Measurements from ENCODE around the gene ARHGAP23.

The ARHGAP23 gene

DNA sequence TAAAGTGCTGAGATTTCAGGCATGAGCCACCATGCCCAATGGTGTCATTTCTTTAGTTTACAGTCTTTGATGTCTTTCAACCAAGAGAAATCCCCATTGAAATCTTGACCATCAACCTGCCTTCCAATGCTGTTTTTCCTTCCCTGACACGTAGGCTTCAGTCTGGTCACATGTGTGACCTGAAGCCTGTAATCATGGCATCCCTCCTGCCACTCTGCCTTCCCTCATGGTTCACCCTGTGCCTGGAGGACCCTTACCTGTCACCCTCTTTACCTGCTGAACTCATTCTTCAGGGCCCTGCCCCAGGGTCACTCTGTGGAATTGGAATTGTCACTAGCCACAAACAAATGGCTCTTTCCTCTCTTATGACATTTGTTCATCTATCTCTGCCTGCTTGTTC is 18.1 kb upstream of the ARHGAP23 start:
- Histone ChIP-seq H3K9ac (ENCODE audit: low read depth, low read length) (no peak overlapping the region), H3K4me1 (ENCODE audit: insufficient read depth, low read length) (peaks cover 4% of the 10 kb centered on the region; the same call in 1 of the 2 replicates), H3K9me3 (ENCODE audit: insufficient read depth, low read depth, low read length) (no peaks in the 10 kb centered on the region)

DNA sequence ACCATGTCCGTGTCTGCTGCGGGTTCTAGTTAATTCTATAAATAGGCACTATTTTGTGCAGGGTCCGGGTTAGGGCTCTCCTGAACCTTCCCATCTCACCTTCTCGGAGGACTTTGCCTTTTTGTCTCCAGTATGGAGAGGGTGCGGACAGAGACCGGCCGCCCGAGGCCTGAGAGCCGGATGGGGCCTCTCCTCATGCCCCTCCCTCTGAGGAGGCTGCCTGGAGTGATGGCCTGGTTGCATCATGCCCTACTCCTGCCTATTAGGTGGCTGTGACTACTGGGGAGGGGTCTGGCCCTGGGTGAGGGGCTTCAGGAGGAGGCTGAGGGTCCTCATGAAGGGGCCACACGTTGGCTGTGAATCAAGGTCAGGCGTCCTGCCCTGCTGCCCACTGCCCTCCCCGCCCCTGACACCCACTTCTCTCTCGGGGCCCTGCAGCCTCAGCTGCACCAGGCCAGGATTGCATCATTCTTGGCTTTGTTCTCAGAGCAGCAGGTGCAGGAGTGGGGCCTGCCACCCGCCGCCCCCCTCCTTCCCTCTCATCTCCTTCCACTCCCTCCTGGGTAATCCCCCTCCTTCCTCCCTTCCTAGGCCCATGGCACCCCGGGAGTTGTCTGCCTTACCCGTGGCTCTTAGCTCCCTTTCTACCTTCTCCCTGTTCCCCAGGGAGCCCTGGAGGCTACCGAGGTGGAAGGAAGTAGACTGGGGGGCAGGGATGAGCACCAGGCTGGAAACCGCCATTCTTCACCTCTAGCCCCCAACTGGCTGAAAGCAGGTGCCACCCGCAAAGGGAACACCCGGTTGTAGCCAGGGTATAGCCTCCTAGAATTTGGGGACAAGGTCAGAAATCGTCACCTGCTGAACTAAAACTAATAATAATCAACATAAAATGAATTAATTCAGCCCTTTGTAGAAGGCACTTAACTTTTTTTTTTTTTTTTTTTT is 12.7 kb upstream of the ARHGAP23 start:
- no peaks in the 10 kb centered on the region for H3K9me3 ChIP-seq (ENCODE audit: insufficient read depth, low read depth, low read length)
- H3K27ac ChIP-seq (ENCODE audit: low read length) = peak overlapping the region; percentile 86
- H3K9ac ChIP-seq (ENCODE audit: low read depth, low read length) = peak overlapping the region; percentile 84
- H3K4me3 ChIP-seq (ENCODE audit: low read length) = peak overlapping the region; percentile 53; the same call in 1 of the 2 replicates
- peaks cover 31% of the 10 kb centered on the region; the same call in 1 of the 2 replicates for H3K4me1 ChIP-seq (ENCODE audit: insufficient read depth, low read length)
- peaks cover 35% of the 10 kb centered on the region for H3K27me3 ChIP-seq (ENCODE audit: insufficient read depth, low read length)
- no peaks in the 10 kb centered on the region for H3K36me3 ChIP-seq (ENCODE audit: insufficient read depth, low read depth, low read length)

More for the DNA sequence above, 18.1 kb upstream of the ARHGAP23 start:
- H3K36me3 ChIP-seq (ENCODE audit: insufficient read depth, low read depth, low read length) = no peaks in the 10 kb centered on the region
- H3K4me3 ChIP-seq (ENCODE audit: low read length) = no peak overlapping the region
- no peak overlapping the region for H3K27ac ChIP-seq (ENCODE audit: low read length)
- no peaks in the 10 kb centered on the region for H3K27me3 ChIP-seq (ENCODE audit: insufficient read depth, low read length)

DNA sequence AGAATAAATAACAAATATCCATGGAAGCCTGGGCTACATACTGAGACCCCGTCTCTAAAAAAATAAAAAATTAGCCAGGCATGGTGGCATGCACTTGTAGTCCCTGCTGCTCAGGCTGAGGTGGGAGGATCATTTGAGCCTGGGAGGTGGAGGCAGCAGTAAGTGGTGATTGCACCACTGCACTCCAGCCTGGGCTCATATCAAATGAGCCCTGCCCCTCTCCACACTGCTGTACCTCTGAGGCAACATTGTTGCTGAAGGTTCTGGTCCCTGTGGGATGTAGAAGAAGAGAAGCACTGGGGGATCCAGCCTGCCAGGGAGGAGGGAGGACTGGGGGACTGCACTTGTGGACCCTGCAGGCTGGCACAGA is 11.4 kb upstream of the ARHGAP23 start:
- Histone ChIP-seq H3K9me3 (ENCODE audit: insufficient read depth, low read depth, low read length) (no peaks in the 10 kb centered on the region), H3K27ac (ENCODE audit: low read length) (no peak overlapping the region), H3K4me3 (ENCODE audit: low read length) (no peak overlapping the region), H3K36me3 (ENCODE audit: insufficient read depth, low read depth, low read length) (no peaks in the 10 kb centered on the region), H3K4me1 (ENCODE audit: insufficient read depth, low read length) (peaks cover 42% of the 10 kb centered on the region; the same call in 1 of the 2 replicates), H3K27me3 (ENCODE audit: insufficient read depth, low read length) (peaks cover 48% of the 10 kb centered on the region), H3K9ac (ENCODE audit: low read depth, low read length) (no peak overlapping the region)

DNA sequence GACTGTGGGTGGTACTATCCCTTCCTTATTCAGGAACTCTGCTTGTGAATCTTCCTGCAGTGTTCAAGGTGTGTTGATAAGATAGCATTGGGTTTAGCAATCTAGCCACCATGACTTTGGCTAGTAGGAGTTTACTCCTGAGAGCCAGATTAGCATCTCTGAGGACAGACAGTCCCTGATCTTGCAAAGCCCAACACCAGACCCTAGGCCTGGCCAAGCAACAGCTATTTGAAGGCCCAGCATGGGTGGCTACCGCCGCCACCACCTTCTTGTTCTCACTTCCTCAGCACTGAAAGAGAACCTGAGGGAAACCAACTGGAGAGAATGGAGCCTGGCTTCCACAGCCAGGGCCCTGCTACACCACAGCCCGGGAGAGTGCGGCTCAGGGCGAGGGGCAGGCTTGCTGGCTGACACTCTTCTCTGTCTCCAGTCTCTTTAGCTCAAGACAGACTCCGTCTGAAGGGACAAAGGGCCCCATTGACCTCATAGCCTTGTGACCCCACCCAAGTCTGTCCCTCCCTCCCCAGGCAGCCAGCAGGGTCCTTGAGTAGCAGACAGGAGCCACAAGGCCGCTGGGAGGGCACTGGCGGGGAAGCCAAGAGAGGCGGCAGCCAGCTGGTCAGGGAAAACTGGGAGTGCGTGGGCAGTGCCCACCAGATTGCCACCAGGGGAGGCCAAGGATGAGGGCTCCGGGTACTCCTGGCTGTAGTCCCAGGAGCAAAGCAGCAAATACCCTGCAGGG is 10.9 kb upstream of the ARHGAP23 start:
- Histone ChIP-seq H3K4me1 (ENCODE audit: insufficient read depth, low read length) (peaks cover 48% of the 10 kb centered on the region; the same call in 1 of the 2 replicates), H3K27me3 (ENCODE audit: insufficient read depth, low read length) (peaks cover 54% of the 10 kb centered on the region), H3K27ac (ENCODE audit: low read length) (no peak overlapping the region), H3K36me3 (ENCODE audit: insufficient read depth, low read depth, low read length) (no peaks in the 10 kb centered on the region), H3K4me3 (ENCODE audit: low read length) (no peak overlapping the region), H3K9ac (ENCODE audit: low read depth, low read length) (no peak overlapping the region), H3K9me3 (ENCODE audit: insufficient read depth, low read depth, low read length) (no peaks in the 10 kb centered on the region)

DNA sequence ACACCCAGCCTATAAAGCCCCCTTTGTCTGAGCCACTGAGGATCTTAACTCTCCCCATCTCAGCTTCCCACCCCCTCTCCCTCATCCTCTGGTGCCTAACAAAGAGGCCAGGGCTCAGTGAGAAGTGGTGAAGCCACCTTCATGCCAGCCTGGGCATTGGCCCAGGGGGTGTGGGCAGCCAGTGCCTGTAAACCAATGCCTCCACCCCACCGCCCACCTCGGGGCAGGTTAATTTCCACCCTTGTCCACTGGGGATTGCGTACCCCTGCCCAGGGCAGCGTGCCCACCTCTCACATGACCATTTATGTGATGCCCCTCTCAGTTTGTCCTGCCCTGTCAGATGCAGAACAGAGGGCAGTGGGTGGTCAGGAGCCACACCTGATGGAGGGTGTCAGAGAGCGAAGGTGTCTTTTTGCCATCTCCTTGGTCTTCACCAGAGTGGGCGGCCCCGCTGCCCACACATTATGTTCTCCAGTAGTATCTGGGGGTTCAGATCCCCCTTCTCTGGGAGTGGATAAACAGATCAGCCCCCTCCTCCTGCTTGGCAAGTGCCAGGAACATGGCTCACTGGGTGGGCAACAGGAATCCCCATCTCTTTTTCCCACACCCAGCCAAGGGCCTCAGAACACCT is 10.1 kb upstream of the ARHGAP23 start:
- peaks cover 55% of the 10 kb centered on the region for H3K27me3 ChIP-seq (ENCODE audit: insufficient read depth, low read length)
- peaks cover 48% of the 10 kb centered on the region; the same call in 1 of the 2 replicates for H3K4me1 ChIP-seq (ENCODE audit: insufficient read depth, low read length)
- no peak overlapping the region for H3K9ac ChIP-seq (ENCODE audit: low read depth, low read length)
- H3K9me3 ChIP-seq (ENCODE audit: insufficient read depth, low read depth, low read length) = no peaks in the 10 kb centered on the region
- H3K36me3 ChIP-seq (ENCODE audit: insufficient read depth, low read depth, low read length) = no peaks in the 10 kb centered on the region
- H3K4me3 ChIP-seq (ENCODE audit: low read length) = peak overlapping the region; percentile 69; the same call in 1 of the 2 replicates
- H3K27ac ChIP-seq (ENCODE audit: low read length) = no peak overlapping the region

DNA sequence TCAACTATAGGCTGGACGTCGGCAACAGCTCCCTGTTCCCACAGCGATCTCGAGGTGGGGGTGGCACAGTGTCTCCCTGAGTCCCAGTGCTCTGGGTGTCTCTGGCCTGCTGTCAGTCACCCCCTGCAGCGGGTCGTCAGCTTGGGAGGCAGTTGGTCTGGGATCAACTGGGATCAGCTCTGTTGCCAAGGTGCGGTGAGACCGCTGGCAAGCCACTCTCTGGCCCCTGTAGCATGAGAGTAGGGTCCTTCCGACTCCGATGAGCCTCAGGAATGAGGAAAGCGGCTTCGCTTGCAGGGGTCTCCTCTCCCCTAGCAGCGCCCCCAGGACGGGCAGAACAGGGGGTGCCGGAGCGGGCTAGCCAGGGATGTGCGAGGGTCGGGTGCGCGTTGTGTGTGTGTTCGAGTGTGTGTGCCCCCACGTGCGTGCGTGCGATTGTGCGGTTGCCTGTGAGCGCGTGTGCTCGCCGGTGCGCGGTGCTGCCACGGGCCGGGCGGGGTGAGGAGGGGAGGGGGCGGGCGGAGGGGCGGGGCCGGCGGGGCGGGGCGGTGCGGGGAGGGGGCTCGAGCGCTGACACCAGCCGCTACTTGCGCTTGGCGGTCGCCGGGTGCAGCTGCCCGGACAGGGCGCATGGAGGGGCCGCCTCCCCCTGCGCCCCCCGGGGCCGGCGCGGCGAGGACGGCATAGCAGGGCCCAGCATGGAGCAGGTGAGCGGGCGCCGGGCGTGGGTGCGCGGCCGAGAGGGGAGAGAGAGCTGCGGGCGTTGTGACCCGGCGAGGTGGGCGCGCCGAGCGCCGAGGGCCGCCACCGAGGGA is 9.4 kb upstream of the ARHGAP23 start:
- H3K27me3 ChIP-seq (ENCODE audit: insufficient read depth, low read length) = peaks cover 55% of the 10 kb centered on the region
- no peaks in the 10 kb centered on the region for H3K36me3 ChIP-seq (ENCODE audit: insufficient read depth, low read depth, low read length)
- no peak overlapping the region for H3K9ac ChIP-seq (ENCODE audit: low read depth, low read length)
- no peak overlapping the region for H3K27ac ChIP-seq (ENCODE audit: low read length)
- no peaks in the 10 kb centered on the region for H3K9me3 ChIP-seq (ENCODE audit: insufficient read depth, low read depth, low read length)
- peak overlapping the region; percentile 69 for H3K4me3 ChIP-seq (ENCODE audit: low read length)
- H3K4me1 ChIP-seq (ENCODE audit: insufficient read depth, low read length) = peaks cover 48% of the 10 kb centered on the region; the same call in 1 of the 2 replicates

DNA sequence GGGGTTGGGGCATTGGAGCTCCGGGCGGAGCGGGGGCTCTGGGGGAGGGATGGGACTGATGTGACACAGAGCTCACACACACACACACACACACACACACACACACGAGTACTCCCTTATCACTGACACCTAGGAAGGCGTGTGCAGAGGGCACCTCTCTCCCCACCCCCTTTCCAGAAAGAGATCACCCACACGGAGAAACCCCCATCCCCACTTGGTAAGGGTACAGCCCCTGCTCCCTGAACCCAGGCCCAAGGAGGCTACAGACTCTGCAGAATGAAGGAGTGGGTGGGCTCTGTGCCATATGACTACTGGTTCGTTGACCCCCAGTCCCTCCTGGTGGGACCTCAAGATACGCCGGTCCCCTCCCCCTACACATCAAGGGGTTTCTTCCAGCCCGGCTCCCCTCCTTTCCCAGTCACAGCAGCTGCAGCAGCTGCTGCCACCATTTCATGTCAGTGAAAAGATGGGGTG is 8.7 kb upstream of the ARHGAP23 start:
- Histone ChIP-seq H3K36me3 (ENCODE audit: insufficient read depth, low read depth, low read length) (no peaks in the 10 kb centered on the region), H3K9me3 (ENCODE audit: insufficient read depth, low read depth, low read length) (no peaks in the 10 kb centered on the region), H3K27me3 (ENCODE audit: insufficient read depth, low read length) (peaks cover 55% of the 10 kb centered on the region), H3K9ac (ENCODE audit: low read depth, low read length) (no peak overlapping the region), H3K27ac (ENCODE audit: low read length) (no peak overlapping the region), H3K4me1 (ENCODE audit: insufficient read depth, low read length) (peaks cover 48% of the 10 kb centered on the region; the same call in 1 of the 2 replicates), H3K4me3 (ENCODE audit: low read length) (peak overlapping the region; percentile 67)

DNA sequence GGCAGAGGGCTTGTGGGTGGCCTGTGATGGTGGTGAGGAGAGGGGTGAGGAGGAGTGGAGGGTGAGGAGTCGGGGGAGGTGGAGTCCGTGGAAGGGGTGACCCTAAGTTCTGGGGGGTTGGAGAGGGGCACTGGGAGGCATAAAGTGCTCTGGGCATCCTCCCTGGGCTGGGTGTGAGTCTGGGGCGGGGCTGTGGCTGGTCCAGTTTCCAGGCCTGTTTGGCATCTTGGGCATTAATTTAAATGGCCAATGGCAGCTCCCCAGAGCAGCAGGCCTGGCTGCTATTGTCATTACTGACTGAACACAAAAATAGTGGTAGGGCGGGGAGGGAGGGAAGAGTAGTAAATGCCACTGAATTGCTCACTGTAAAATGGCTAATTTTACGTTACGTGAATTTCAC is 7.7 kb upstream of the ARHGAP23 start:
- H3K27me3 ChIP-seq (ENCODE audit: insufficient read depth, low read length) = peaks cover 55% of the 10 kb centered on the region
- no peak overlapping the region for H3K27ac ChIP-seq (ENCODE audit: low read length)
- no peak overlapping the region for H3K9ac ChIP-seq (ENCODE audit: low read depth, low read length)
- no peaks in the 10 kb centered on the region for H3K36me3 ChIP-seq (ENCODE audit: insufficient read depth, low read depth, low read length)
- no peaks in the 10 kb centered on the region for H3K9me3 ChIP-seq (ENCODE audit: insufficient read depth, low read depth, low read length)
- H3K4me1 ChIP-seq (ENCODE audit: insufficient read depth, low read length) = peaks cover 45% of the 10 kb centered on the region; the same call in 1 of the 2 replicates
- H3K4me3 ChIP-seq (ENCODE audit: low read length) = no peak overlapping the region; the same call in 1 of the 2 replicates

DNA sequence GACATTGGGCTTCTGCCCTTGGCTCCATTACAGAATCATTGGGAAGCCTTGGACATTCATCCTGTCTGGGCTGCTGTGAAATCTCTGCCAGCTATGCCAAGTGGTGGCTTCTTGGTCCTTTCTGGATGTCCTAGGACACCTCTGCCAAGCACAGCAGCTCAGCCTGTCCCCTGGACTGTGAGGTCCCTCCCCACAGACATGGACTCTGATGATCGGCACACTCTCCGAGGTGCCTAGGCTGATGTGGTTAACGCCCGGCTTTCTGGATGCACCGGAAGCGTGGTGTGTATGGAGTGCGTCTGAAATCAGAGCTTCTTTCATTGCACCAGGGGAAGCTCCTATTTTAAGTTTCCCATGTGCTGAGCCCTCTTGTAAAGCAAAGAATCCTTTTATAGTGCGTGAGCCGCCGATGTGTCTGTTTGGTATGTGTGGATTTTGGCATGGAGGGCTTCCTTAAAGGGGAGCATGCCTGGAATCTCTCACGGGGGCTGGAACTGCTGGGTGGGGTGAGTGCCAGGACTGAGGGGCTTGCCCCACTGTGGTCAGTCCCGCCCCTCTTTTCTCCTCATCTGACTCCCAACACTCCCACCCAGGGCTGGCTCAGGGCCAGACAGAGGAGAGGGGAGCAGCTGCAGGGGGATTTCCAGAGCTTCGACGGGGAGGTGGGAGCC is 7.0 kb upstream of the ARHGAP23 start:
- Histone ChIP-seq H3K9ac (ENCODE audit: low read depth, low read length) (peak overlapping the region; percentile 37; the same call in 1 of the 2 replicates), H3K4me1 (ENCODE audit: insufficient read depth, low read length) (peaks cover 45% of the 10 kb centered on the region), H3K36me3 (ENCODE audit: insufficient read depth, low read depth, low read length) (no peaks in the 10 kb centered on the region), H3K27ac (ENCODE audit: low read length) (no peak overlapping the region), H3K4me3 (ENCODE audit: low read length) (no peak overlapping the region; the same call in 1 of the 2 replicates), H3K27me3 (ENCODE audit: insufficient read depth, low read length) (peaks cover 55% of the 10 kb centered on the region), H3K9me3 (ENCODE audit: insufficient read depth, low read depth, low read length) (no peaks in the 10 kb centered on the region)

Data from iPS-20b (cell line).